NCI-H2107 (cell line): ENCODE results near the gene CNTNAP2.

Experiments used
- DNase-seq: peaks from one replicate; lab custom pipeline; 2025; lab: John Stamatoyannopoulos, UW

CNTNAP2 gene

GRCh38 chr7:147852833-147853232 lies 1736.2 kb downstream of the CNTNAP2 start:
- no peak for DNase-seq

- no peak for DNase-seq
Measured at GRCh38 chr7:147857152-147858140, 1740.8 kb downstream of the CNTNAP2 start.

- no peak for DNase-seq
Measured at GRCh38 chr7:147858421-147858820, 1741.8 kb downstream of the CNTNAP2 start.

- DNase-seq: no peak
Measured at GRCh38 chr7:147859033-147859432, 1742.4 kb downstream of the CNTNAP2 start.

GRCh38 chr7:147859486-147859885 lies 1742.9 kb downstream of the CNTNAP2 start:
- no peak for DNase-seq

- no peak for DNase-seq
Measured at GRCh38 chr7:147861058-147861716, 1744.6 kb downstream of the CNTNAP2 start.

- DNase-seq: no peak
Measured at GRCh38 chr7:147861945-147862344, 1745.3 kb downstream of the CNTNAP2 start.

- no peak for DNase-seq
Measured at GRCh38 chr7:147869456-147869855, 1752.9 kb downstream of the CNTNAP2 start.

GRCh38 chr7:147878912-147879661 lies 1762.5 kb downstream of the CNTNAP2 start:
- no peak for DNase-seq

GRCh38 chr7:147885869-147886268 lies 1769.3 kb downstream of the CNTNAP2 start:
- DNase-seq: no peak

- DNase-seq: no peak
Measured at GRCh38 chr7:147894271-147894670, 1777.7 kb downstream of the CNTNAP2 start.

- no peak for DNase-seq
Measured at GRCh38 chr7:147896121-147896520, 1779.5 kb downstream of the CNTNAP2 start.

GRCh38 chr7:147903536-147904218 lies 1787.1 kb downstream of the CNTNAP2 start:
- no peak for DNase-seq

- DNase-seq: no peak
Measured at GRCh38 chr7:147904219-147904576, 1787.6 kb downstream of the CNTNAP2 start.

GRCh38 chr7:147909431-147910148 lies 1793.0 kb downstream of the CNTNAP2 start:
- DNase-seq: no peak

- DNase-seq: no peak
Measured at GRCh38 chr7:147911201-147911601, 1794.6 kb downstream of the CNTNAP2 start.

GRCh38 chr7:147912291-147912690 lies 1795.7 kb downstream of the CNTNAP2 start:
- DNase-seq: no peak

- DNase-seq: no peak
Measured at GRCh38 chr7:147912946-147913638, 1796.5 kb downstream of the CNTNAP2 start.

GRCh38 chr7:147915781-147916180 lies 1799.2 kb downstream of the CNTNAP2 start:
- no peak for DNase-seq

GRCh38 chr7:147916573-147916972 lies 1800.0 kb downstream of the CNTNAP2 start:
- DNase-seq: no peak

- no peak for DNase-seq
Measured at GRCh38 chr7:147923841-147924240, 1807.2 kb downstream of the CNTNAP2 start.
